ENCODE measurements around the gene PARP6.

DNA sequence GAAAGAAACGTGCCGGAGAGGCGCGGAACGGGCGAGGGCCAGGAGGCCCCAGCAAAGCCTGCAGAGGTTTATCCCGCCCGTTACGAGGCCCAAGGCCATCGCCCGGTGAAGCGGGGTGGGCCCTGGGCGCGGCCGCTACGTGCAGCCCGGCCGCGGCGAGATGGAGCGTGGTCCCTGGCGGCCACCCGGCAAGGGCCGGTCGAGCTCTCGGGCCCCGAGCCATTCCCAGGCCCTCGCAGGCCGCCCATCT is 42.5 kb downstream of the PARP6 start:
- TF ChIP-seq, protein P1, sequence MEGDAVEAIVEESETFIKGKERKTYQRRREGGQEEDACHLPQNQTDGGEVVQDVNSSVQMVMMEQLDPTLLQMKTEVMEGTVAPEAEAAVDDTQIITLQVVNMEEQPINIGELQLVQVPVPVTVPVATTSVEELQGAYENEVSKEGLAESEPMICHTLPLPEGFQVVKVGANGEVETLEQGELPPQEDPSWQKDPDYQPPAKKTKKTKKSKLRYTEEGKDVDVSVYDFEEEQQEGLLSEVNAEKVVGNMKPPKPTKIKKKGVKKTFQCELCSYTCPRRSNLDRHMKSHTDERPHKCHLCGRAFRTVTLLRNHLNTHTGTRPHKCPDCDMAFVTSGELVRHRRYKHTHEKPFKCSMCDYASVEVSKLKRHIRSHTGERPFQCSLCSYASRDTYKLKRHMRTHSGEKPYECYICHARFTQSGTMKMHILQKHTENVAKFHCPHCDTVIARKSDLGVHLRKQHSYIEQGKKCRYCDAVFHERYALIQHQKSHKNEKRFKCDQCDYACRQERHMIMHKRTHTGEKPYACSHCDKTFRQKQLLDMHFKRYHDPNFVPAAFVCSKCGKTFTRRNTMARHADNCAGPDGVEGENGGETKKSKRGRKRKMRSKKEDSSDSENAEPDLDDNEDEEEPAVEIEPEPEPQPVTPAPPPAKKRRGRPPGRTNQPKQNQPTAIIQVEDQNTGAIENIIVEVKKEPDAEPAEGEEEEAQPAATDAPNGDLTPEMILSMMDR (IDR thresholded peaks at IDR 0.05; ENCODE audit: low read depth, low read length): no peak
- TF ChIP-seq EZH2phosphoT487 (IDR thresholded peaks at IDR 0.05; ENCODE audit: low read depth): no peak

Data from OCI-LY3 (cell line).